K562 (cell line): ENCODE results near the gene CNTF. TPM values are rescaled to one million over a fixed set of nuclear protein-coding genes. Genes with fewer than 3 reads are reported as not detected.

ENCODE experiments used
- ATF6 ChIP-seq: sonication (generic); formaldehyde crosslinking; IDR thresholded peaks from 2 replicates; pipeline ENCODE4 v1.4.0; 2020; ENCODE audit warnings: mild to moderate bottlenecking, missing genetic modification reagents
- BRD4 ChIP-seq: fragments of 200-600 bp; sonication (generic); IDR thresholded peaks from 2 replicates; pipeline ENCODE4 v1.6.1; 2017; ENCODE audit warnings: inconsistent platforms
- CTCF ChIP-seq, 3 experiments: IDR thresholded peaks in 2 of 3; conservative IDR thresholded peaks in 1 of 3; 2 replicates each; pipeline ENCODE4 v1.5.1; 2011 to 2012; ENCODE audit warnings: low read length in 3 of 3, mild to moderate bottlenecking in 3 of 3, control low read depth in 2 of 3, improper control_type of control experiment in 1 of 3, inconsistent platforms in 1 of 3, low read depth in 1 of 3, mixed read lengths in 1 of 3, moderate library complexity in 1 of 3; ENCODE audit not compliant: insufficient read depth in 2 of 3
- CTCFL ChIP-seq: IDR thresholded peaks from 2 replicates; pipeline ENCODE4 v1.6.1; 2011; ENCODE audit warnings: borderline replicate concordance, low read depth, mild to moderate bottlenecking, moderate library complexity, low read length; ENCODE audit not compliant: insufficient read depth, poor library complexity, severe bottlenecking
- ELF1 ChIP-seq: fragments of 200-800 bp; sonication (Bioruptor generic); IDR thresholded peaks from 2 replicates; pipeline ENCODE4 v1.6.1; 2016; ENCODE audit warnings: missing genetic modification characterization, missing compliant biosample characterization
- ETS2 ChIP-seq: IDR thresholded peaks from 2 replicates; pipeline ENCODE4 v1.6.1; 2016; ENCODE audit warnings: borderline replicate concordance, missing genetic modification characterization, mild to moderate bottlenecking, moderate library complexity, missing compliant biosample characterization; ENCODE audit not compliant: poor library complexity, severe bottlenecking
- GABPA ChIP-seq: fragments of 200-800 bp; sonication (Bioruptor generic); conservative IDR thresholded peaks from 2 replicates; pipeline ENCODE4 v1.6.1; 2016; ENCODE audit warnings: low read depth, missing genetic modification characterization, missing compliant biosample characterization
- GMEB1 ChIP-seq: fragments of 250-450 bp; sonication (Bioruptor Pico); IDR thresholded peaks from 2 replicates; pipeline ENCODE4 v1.4.0; 2020; ENCODE audit warnings: mild to moderate bottlenecking
- LEF1 ChIP-seq: fragments of 450-650 bp; IDR thresholded peaks from 2 replicates; pipeline ENCODE4 v1.6.1; 2016; ENCODE audit warnings: mild to moderate bottlenecking
- MTA1 ChIP-seq: fragments of 450-650 bp; IDR thresholded peaks from 2 replicates; pipeline ENCODE4 v1.6.1; 2017; ENCODE audit warnings: borderline replicate concordance
- NRF1 ChIP-seq, 2 experiments: fragments of 450-650 bp; IDR thresholded peaks in 1 of 2; conservative IDR thresholded peaks in 1 of 2; 2 replicates each; pipeline ENCODE4 v1.6.1; 2014; ENCODE audit warnings: mild to moderate bottlenecking in 2 of 2
- POU5F1 ChIP-seq: fragments of 150-350 bp; IDR thresholded peaks from 2 replicates; pipeline ENCODE4 v1.6.1; 2014; ENCODE audit warnings: borderline replicate concordance, low read length, low read depth, mild to moderate bottlenecking; ENCODE audit not compliant: partially characterized antibody
- SRSF3 ChIP-seq: fragments of 200-400 bp; formaldehyde crosslinking; IDR thresholded peaks from 2 replicates; pipeline ENCODE4 v1.6.1; 2016; ENCODE audit warnings: mild to moderate bottlenecking, low read length, moderate library complexity; ENCODE audit not compliant: insufficient read depth
- ZNF143 ChIP-seq: sonication (generic); formaldehyde crosslinking; IDR thresholded peaks from 2 replicates; pipeline ENCODE4 v1.9.0; 2022; ENCODE audit warnings: mild to moderate bottlenecking, missing genetic modification reagents
- ZNF77 ChIP-seq: fragments of 250-450 bp; sonication (Bioruptor Pico); IDR thresholded peaks from 2 replicates; pipeline ENCODE4 v1.5.0; 2020
- polyA plus RNA-seq, 8 experiments: library from polyadenylated mRNA; depleted of rRNA in 4 of 8; stranded (reverse) in 5 of 8; unstranded in 3 of 8; fragments of >200 nt; fragmentation: Nextera tagmentation in 2 of 8; fragmentation: Illumina TruSeq in 1 of 8; extraction: Ambion mirVana in 2 of 8; extraction: Trizol in 1 of 8; gene quantifications; 2 replicates each; pipeline versions ENCODE4 v1.2.1 to v1.2.3, GENCODE V29; 2011 to 2014; ENCODE audit warnings: inconsistent platforms in 1 of 8, missing spikeins in 1 of 8
- total RNA-seq, 7 experiments: library from RNA; depleted of rRNA in 6 of 7; stranded (reverse); fragments of >200 nt in 6 of 7; fragmentation: Illumina TruSeq in 2 of 7; extraction: Trizol in 2 of 7; gene quantifications; 2 replicates each; pipeline versions ENCODE4 v1.2.1 to v1.2.3, GENCODE V29; 2011 to 2021; ENCODE audit warnings: low replicate concordance in 1 of 7

The CNTF gene
- total and polyA plus RNA-seq, 9 of the 15 experiments (the other 6 are each of a cell fraction or from before 2014, with no cell fraction given): 0.17 to 5.0 (median 2.3) TPM

GRCh38 chr11:58578136-58578634, 44.3 kb upstream of the CNTF start (continued):
- TF ChIP-seq CTCFL (no peak), GMEB1 (peak; percentile 65; the same call in 1 of the 2 replicates), ZNF77 (no peak), GABPA (tag) (peak; percentile 98), POU5F1 (no peak), ELF1 (tag) (peak; percentile 87), ETS2 (tag) (no peak), ATF6 (peak; percentile 83; the same call in 1 of the 2 replicates), SRSF3 (0 out of 2 replicates have a peak, but pooled peaks have one; percentile 89), LEF1 (peak; percentile 3; the same call in 1 of the 2 replicates), MTA1 (no peak), CTCF (IDR thresholded peaks at IDR 0.05 in 2 of 3, conservative IDR thresholded peaks at IDR 0.05 in 1 of 3; ENCODE audit: insufficient read depth in 2 of 3, low read depth in 1 of 3, low read length in 3 of 3) (0 out of 6 replicates have a peak, but pooled peaks of 1 of the 3 experiments have one; percentile 1), ZNF143 (peak; percentile 87), BRD4 (peak; percentile 91; the same call in 1 of the 2 replicates), NRF1 (conservative IDR thresholded peaks at IDR 0.05 in 1 of 2, IDR thresholded peaks at IDR 0.05 in 1 of 2) (peak; percentile 99)
